Measurements from ENCODE around the gene CMTM6.
A peak's percentile ranks its signal among the peaks of the same experiment; 100 is the strongest.
"Not testable (repeated sequence)": the region's sequence is repeated elsewhere in the genome, so short reads cannot be mapped to it uniquely, and the experiment has no call there.

The CMTM6 gene, protein sequence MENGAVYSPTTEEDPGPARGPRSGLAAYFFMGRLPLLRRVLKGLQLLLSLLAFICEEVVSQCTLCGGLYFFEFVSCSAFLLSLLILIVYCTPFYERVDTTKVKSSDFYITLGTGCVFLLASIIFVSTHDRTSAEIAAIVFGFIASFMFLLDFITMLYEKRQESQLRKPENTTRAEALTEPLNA

DNA sequence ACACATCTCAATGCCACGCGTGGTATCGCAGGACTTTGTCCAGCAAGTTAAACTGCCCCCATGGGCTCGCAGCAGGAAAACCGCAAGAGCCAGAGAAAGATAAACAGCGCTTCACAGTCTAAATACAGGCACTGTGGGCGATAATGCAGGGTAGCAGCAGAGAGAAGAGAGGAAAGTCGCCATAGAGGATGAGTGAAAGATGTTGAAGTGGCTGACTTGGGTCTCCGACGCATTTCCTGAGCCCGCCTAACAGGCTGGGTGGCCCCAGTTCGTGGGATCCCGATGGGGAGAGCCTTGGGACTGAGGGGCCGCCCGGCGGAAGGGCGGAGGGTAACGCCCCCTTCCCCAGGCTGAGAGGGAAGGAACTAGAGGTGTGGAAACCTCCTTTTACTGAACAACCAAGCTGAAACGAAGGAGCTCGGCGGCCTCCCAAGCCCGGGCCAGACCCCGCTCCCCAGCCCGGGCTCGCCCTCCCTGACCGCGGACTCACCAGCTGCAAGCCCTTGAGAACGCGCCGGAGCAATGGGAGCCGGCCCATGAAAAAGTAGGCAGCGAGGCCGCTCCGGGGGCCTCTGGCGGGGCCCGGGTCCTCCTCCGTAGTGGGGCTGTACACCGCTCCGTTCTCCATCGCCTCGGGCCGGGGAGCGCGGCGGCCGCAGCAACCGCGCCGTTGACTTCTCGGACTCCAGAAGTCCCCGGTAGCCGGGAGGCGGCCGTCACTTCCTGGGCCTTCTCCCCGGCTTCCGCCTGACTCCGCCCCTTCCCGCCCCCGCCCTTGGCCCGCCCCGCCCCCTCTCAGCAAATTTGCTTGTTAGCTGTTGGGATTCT is at the start of gene CMTM6:
Gene CMTM6, minus strand, starts transcription at position 735 of the 828 bp plus-strand sequence. Its CDS starts 107 bp downstream, at position 628.
- peak; percentile 65 for DNase-seq

DNA sequence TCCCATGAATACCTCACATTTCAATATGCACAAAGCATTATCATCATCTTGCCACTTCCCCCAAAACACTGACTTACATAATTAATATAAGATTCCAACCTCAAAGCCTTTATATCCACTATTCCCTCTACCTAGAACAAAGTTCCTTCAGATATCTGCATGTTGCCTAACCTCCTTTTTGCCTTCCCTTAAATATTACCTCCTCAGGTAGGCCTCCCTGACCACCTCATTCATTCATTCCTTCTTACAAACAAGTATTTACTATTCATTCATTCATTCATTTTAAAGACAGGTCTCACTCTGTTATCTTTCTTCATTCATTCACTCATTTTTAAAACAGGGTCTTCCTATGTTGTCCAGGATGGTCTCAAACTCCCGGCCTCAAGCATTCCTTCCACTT is 49.4 kb upstream of the CMTM6 start:
- no peak for DNase-seq

DNA sequence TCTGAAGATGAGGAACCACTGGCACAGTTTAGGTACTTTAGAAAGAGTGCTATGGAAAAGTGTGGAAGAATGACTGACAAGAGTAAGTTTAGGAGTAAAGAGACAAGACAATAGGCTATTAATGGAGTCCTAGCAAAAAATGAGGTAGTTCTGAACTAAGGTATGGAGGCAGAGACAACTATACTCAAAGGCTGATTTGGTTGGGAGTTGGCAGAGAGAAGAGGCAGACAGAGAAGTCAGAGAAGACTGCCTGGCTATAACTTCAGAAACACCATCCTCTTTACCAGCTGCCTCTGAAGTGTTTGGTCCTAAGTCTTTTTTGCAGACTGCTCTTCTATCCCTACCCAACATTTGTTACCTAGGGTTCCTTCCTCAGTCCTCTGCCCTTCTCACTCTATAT is 48.8 kb upstream of the CMTM6 start:
- DNase-seq = no peak

DNA sequence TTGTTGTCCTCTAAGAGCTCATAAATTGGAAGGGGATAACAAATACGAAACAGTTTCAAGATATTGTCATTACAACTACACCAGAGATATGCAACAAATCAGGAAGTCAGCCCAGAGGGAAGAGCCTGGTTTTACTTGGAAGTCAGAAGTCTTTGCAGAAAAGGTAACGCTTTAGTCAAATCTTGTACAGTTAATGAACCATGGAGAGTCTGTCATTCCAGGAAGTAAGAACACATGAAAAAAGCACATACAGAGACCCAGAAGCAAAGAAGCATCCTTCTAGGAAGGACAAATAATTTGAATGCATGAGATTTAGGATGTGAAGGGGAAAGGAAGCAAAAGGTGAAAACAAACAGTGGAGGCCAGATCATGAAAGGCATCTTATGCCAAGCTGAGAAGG is 48.4 kb upstream of the CMTM6 start:
- DNase-seq = no peak

DNA sequence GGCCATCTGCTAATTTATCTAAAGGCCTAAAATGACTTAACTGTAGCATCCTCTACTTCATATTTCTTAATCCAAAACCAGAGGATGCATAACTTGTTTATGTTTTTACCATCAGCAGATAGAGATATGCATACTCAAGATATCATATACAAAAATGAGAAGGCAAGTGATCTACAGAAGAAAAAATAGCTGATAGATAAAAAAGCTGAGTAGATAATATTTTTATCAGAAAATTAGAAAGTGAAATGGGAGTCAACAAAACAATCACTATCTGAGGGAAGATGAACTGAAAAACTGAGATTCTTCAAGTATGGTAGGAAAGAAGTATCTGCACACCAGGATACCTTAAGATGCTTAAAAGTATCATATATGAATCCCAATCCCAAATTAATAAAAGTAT is 42.7 kb upstream of the CMTM6 start:
- DNase-seq = no peak

DNA sequence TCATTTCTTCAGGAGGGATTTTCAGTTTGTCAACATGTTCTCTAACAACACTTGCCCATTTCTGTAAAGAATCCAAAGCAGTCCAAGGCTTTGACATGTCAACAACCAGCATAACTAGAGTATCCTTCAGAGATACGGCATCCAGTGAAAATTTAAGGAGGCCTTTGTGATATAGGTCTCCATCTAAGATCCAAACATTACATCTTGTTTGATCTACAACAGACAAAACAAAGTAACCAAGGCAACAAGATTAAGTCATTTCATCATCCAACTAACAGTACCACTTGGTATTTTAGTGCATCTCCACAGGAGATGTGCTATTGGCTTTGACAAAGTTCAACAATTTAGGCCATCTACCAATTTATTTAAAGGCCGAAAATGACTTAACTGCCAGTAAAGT is 42.2 kb upstream of the CMTM6 start:
- DNase-seq = no peak

DNA sequence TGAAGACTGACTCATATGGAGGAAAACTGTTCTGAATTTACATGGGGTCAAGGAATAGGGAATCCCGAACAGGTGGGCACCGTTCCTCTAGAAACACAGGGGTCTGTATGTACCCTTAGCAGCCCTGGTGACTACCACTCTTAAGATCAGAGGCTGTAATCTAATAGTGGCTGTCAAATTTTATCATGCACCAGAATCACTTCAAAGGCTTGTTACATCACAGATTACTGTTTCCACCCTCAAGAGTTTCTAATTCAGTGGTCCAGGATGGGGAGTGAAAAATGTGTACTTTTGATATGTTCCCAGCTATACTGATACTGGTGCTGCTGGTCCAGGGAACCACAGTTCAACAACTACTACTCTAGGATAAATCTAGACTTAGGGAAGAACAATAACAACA is 40.2 kb upstream of the CMTM6 start:
- DNase-seq = no peak

DNA sequence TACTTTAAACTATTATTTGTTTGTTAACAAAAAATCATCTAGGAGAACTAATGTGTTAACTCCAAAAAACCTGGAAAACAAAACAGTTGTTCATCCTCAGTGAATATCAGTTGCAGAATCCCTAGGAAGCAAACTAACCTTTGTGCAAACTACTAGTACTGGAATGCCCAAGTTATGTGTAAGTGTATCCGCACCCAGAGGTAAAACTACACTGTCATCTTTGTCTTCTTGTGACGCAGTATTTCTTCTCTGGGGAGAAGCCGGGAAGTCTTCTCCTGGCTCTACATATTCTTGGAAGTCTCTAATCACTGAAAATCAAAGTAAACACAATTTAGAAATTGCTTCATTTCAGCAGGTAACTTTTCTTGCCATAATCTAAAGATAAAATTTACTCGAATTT is 38.2 kb upstream of the CMTM6 start:
- no peak for DNase-seq

DNA sequence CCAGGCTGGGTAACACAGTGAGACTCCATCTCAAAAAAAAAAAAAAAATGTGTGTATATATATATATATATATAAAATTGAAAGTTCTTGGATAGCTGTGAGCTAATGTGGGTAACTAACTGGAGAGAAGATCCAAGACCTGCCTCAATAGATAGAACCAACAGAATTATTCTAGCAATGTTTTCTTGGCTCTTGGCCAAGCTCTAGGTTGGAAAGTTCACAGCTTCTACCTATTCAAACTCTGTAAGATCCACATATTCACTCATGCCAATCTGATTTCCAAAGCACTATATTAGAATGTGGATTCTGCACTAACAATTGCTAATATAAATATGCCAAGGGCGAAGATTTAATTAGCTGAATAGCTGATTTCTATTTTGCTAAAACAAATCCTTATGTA is 29.8 kb upstream of the CMTM6 start:
- no peak for DNase-seq

DNA sequence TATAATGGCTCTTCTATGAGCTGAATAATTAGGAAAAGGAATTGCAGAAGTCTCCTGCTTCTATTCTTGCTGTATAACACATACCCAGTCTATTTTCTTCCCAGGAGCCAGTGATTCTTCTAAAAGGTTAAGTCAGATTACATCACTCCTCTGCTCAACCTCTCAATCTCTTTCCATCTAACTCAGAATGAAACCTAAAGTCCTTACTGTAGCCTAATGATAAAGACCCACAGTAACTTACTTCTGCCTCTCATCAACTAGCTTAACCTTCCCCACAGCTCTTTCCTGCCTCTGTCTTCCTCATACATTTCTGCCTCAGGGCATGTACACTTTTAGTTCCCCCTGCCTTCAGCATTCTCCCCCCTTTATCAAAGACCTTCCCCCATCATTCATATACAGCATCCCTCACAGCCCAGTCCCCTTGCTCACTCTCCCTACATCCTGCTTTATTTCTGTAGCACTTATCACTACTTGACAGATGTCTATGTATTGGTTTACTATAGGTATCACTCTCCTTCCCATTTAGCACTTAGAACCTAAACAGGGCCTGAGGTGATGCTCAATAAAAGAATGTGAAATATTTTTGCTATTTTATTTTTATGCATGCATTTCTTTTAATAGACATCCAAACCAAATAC is 28.5 kb upstream of the CMTM6 start:
- DNase-seq = no peak

DNA sequence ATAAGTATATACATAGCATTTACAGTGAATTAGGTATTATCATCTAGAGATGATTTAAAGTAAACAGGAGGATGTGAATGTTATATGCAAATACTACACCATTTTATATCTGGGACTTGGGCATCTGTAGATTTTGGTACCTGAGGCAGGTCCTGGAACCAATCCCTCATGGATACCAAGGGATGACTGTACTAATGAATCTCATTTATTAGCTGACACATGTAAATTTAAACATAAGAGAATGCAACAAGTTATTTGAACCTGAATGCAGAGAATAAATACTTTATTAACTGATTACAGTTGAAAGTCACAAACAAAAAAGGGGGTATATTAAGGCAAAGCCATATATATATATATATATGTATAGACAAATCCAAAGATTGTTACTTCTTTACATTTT is 23.1 kb upstream of the CMTM6 start:
- DNase-seq = no peak

DNA sequence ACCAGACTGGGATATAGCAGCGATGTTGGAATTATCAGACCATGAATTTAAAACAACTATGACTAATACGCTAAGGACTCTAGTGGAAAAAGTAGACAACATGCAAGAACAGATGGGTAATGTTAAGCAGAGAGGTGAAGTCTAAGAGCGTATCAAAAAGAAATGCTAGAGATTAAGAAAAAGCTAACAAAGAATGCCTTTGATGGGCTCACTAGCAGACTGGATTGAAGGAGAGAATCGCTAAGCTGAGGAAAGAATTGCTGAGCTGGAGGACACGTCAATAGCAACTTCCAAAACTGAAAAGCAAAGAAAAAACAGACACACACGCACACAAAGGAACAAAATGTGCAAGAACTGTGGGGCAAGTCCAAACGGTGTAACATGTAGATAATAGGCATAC is 20.0 kb upstream of the CMTM6 start:
- no peak for DNase-seq

DNA sequence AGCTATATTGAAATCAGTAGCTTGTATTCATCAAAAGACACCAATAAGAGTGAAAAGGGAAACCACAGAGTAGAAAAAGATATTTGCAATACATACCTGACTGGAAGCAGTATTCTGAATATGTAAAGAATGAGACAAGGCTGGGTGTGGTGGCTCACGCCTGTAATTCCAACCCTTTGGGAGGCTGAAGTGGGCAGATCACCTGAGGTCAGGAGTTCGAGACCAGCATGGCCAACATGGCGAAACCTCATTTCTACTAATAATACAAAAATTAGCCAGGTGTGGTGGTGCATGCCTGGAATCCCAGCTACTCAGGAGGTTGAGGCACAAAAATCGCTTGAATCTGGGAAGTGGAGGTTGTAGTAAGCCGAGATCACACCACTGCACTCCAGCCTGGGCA is 16.3 kb upstream of the CMTM6 start:
- not testable (repeated sequence) for DNase-seq

DNA sequence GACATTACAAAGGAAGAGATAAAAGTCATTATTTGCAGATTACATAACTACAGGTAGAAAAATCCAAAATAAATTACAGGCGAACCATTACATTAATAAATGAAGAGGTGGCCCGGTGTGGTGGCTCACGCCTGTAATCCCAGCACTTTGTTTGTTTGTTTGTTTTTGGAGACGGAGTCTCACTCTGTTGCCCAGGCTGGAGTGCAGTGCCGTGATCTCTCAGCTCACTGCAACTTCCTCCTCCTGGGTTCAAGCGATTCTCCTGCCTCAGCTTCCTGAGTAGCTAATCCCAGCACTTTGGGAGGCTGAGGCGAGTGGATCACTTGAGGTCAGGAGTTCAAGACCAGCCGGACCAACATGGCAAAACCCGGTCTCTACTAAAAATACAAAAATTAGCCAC is 14.1 kb upstream of the CMTM6 start:
- DNase-seq = not testable (repeated sequence)

DNA sequence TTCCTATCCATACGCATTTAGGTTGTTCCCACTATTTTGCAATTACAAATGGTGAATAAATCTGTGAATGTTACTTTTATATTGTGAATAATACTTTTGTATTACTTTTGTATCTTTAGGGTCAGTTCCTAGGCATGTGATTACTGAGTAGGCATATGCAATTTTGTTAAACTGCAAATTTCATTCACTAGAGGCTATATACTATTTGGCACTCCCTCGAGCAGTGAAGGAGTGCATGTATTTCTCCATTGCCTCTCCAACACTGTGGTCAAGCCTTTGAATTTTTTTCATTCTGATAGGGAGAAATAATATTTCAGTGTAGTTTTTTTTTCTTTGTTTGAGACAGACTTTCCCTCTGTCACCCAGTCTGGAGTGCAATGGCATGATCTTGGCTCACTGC is 8.4 kb upstream of the CMTM6 start:
- DNase-seq = no peak

DNA sequence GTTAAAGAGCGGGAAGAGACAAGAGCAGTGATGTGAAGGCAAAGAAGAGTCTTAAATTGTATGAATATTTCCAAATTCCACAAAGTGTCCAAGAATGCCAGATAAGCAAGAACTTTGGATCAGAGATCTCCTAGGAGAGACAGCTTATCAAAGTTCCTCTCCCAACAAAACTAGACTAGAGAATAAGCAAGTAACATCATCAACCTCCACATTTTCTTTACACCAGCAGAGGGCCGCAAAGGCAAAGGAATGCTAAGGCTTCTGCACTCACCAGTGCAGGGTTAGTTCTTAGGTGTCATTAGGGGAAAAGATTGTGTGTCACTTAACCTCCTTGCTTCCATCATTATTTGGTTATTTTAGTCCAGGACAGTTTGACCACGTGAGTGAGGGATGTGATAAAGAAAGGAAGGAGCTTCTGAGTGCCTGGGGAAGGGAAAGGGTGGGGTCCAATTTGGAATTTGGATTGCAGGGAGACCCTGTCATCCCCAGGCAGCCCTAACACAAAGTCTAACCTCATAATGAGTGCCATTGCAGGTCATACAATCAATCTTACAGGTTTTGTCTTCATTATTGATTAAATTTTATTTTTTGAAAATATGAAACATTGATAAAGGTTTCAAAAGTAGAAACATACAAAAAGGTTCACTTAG is 7.5 kb upstream of the CMTM6 start:
- peak; percentile 69 for DNase-seq

DNA sequence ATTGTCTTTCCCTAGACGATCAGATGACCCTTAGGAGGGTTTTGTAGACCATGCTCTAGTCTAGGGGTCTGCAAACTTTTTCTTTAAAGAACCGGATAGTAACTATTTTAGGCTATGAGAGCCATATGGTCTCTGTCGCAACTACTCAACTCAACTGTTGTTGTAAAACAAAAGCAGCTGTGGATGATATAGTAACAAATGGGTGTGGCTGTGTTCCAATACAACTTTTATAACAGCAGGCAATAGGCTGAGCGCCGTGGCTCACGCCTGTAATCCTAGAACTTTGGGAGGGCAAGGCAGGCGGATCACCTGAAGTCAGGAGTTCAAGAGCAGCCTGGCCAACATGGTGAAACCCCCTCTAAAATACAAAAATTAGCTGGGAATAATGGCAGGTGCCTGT is 6.1 kb upstream of the CMTM6 start:
- DNase-seq = no peak

DNA sequence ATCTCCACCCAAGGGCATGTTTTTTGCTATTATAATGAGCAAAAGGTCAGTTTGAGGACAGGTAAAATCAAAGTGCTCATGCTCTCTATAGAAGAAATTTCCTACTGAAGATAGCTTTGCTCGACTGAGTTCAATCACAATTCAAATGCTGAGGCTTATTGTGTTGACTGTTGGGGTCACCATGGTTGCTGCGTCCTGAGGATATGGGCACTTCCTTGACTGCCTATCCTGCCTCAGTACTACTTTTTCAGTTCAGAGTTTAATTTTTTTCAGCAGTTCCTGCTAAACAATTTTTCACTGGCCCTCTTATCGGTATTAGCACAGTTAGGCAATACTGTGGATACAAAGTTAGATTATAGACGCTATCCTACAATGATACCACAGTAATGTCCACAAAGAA is 3.8 kb upstream of the CMTM6 start:
- DNase-seq = no peak

DNA sequence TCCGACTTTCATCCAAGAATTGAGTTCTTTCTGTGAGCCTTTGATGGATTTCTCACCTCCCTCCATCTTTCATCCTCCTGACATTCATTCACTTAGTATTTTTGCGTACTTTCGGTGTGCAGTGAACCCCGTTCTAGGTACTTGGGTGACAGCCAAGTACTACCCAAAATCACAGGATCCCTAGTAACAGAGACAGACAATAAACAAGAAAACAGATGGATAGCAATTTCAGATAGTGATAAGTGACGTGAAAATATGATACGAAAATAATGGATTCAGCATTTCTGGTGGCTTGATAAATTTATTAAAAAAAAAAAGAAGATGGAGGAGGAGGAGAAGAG is 264 bp upstream of the CMTM6 start:
- no peak for DNase-seq

DNA sequence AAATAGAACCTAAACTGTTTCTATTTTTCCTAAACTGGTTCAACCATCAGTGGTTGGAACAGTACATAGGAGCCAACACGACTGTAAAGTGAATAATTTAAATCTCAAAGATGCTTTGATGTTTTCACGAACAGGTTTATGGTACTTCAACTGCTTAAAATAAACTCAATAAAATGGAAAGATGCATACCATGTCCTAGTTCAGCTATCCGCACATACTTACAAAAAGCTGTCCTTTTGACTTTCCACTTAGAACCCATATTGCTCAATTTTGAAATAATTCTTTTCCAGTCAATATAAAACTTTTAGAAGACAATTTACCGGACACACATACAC is 902 bp downstream of the CMTM6 start:
- DNase-seq = no peak

DNA sequence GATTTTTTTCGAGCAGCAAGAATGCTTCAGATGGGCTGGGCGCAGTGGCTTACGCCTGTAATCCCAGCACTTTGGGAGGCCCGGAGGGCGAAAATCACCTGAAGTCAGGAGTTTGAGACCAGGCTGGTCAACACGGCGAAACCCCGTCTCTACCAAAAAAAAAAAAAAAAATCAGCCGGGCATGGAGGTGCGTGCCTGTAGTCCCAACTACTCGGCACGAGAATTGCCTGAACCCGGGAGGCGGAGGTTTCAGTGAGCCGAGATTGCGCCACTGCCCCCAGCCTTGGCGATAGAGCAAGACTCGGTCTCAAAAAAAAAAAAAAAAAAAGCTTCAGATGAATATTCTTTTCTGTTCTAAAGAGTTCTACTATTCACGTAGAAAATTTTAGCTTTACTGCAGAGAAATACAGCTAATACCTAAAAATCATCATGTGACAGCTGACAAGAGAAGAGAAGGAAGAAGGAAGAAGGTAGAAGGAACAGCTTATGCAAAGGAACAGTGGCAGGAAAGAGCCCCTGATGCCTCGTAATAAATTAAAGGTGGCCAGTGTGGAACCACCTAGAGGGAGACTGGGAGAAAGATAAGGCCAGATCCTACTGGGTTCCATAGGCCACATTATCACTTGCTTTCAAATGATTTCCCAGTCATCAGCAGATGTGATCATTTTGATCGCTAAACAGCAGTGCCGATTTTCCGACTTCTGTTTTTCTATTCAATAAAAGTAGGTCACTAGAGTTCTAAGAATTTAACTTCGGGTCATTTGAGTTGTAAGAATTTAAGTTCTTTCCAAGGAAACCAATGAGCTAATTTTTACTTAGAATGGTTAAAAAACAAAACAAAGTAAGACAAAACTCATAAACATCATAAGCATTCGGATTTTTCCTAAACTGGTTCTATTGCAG is 1.5 kb downstream of the CMTM6 start:
- DNase-seq = peak; percentile 57

DNA sequence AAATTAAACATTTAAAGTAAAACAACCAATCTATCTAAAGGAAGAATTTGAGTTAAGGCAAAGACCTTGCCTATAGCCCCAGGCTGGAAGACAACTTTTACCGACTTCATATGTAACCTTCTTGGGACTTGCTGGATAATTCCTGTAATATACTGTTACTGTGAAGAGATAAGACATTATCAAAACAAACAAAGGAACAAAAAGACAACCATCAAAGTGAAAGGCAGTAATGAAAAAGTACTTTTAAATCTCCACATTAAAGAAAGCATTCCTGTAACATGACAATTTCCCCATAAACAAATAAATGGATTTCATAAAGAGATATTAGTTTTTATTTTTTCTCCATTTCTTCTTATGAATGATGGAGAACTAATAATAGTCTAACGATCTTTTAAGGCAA is 2.4 kb downstream of the CMTM6 start:
- DNase-seq = no peak

DNA sequence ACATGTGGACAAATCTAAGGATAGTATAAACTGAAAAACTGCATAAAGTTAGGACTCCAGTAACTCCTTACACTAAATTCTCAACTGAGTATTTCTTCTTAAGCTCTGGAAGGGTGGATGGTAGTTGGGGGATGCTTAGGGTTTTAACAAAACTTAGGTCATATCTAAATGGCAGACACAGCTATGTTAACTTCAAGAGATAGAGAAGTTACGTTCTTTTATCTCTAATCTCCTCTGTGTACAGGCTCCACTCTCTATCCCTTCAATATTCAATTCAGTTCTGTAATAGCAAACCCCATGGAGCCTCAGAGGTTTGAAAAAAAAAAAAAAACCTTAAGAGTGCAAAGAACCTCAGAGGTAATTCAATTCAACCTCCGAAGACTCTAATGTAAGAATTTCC is 3.1 kb downstream of the CMTM6 start:
- DNase-seq = no peak
